HG03066 (cell line): Measurements from ENCODE around the gene NUP188.

Experiments
- ATAC-seq: cut with Tn5 transposase; IDR thresholded peaks from one replicate; pipeline ENCODE4 v1.9.1; 2021; ENCODE audit warnings: low read depth; ENCODE audit not compliant: unreplicated experiment

NUP188 gene

DNA sequence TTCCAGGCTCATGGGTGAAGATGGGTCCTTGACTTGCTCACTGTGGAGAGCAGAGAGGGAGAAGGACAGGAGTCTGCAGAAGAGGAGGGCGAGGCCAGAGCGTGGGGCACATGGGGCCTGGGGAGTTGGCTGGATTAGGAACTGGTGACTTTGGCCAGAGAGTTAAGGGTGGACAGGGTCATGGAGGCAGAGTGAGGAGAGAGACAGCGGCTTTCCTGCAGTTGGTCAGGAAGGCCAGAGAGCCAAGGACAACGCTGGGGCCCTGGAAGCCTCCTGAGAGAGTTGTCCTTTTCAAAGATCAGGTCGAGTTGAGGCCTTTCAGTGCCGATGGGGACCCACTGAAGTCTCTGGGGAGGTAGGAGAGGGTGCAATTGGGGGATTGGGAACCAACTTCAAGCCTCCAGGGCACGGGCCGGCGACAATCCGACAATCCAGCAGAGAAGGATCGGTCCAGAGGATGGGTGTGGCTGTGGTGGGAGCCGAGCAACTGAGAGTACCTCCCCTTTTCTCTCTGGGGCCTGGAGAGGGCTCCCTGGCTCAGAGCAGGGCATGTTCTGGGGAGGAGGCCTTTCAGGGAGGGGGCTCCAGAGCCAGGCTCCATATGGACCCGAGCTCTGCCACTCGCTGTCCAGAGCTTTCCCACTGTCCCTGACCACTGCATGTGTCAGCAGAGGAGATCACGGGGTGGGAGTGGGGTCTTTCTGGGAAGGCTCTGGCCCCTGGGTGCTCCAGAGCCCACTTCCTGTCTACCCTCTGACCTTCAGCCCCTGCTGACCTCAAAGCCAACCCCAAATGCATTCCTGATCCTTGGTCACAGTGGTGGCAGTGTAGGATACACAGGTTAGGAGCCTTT, 34.2 kb upstream of the NUP188 start:
- ATAC-seq: no peak

DNA sequence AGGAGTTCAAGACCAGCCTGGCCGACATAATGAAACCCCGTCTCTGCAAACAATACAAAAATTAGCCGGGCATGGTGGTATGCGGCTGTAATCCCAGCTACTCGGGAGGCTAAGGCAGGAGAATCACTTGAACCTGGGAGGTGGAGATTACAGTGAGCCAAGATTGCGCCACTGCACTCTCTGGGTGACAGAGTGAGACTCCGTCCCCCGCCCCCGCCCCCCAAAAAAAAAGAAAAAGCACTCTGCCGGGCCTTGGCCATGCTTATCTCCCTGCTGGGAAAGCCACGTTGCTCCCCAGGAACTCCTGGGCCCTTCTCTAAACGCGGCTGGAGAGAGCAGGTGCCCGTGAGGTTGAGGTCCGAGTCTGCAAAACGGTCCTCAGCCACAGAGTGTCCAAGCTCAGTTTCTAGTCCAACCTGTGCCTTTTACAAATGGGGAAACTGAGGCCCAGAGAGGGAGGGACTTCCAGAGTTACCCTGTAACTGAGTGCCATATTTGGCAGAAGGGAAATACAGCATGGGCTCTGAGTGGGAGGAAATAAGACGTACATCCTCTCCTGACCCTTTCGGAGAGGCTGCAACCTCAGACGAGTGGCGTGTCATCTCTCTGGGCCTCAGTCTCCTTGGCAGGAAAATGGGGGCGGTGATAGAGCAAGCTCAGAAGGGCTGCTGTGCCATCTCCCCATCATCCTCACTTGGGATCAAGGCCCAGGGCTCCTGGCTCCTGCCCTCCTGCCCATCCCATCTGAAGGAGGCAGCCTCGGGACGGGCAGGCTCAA, 33.3 kb upstream of the NUP188 start:
- ATAC-seq: no peak

GRCh38 chr9:128916204-128916603, 31.3 kb upstream of the NUP188 start:
- ATAC-seq: no peak

DNA sequence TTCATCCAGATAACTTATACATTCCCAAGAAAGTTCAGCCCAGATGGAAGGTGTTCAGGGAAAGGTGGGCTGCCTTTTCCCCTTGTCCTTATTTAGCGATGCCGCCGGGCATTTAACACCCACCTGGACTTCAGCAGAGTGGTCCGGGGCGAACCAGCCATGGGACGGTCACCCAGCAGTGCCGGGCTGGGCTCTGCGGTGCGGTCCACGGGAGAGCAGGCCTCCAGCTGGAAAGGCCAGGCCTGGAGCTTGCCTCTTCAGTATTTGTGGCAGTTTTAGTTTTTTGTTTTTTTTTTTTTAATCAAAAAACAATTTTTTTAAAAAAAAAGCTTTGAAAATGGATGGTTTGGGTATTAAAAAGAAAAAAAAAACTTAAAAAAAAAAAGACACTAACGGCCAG, 30.8 kb upstream of the NUP188 start:
- no peak for ATAC-seq

GRCh38 chr9:128917151-128917849, 30.2 kb upstream of the NUP188 start:
- ATAC-seq: no peak

GRCh38 chr9:128918921-128919320, 28.6 kb upstream of the NUP188 start:
- no peak for ATAC-seq

DNA sequence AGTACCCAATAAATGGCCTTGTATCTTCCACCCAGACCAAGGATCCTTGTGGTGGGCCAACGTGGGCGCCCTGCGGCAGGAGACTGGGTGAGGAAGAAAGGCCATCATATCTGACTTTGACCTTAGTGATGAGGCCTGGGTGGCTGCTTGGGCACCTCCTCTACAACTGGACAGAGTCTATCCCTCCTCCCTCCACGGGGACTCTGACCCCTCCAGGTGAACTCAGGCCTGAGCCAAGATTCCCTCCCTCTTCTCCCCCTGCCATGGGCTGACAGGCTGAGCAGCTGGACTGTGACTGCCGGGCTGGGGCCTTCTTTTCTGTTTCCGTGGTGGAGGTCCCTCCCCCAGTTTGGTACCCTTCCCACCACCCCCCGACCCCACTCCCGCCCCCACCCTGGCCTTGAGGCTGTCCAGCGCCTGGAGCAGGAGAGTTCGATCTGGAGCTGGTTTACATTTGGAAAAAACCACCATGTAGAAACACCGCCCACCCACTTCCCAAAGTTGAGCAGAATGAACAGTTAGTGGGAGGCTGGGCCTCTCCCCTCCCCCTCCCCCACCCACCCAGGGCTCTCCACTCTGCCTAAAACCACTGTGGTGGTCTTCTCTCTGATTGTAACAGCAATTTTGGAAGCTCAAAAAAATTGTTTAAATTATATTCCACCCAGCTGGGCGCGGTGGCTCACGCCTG, 28.0 kb upstream of the NUP188 start:
- no peak for ATAC-seq

GRCh38 chr9:128920381-128921058, 27.0 kb upstream of the NUP188 start, which contains the start of gene PHYHD1:
PHYHD1 (plus strand) TSS chr9:128920982; CDS start chr9:128922324, 1,342 bp downstream.
- no peak for ATAC-seq

DNA sequence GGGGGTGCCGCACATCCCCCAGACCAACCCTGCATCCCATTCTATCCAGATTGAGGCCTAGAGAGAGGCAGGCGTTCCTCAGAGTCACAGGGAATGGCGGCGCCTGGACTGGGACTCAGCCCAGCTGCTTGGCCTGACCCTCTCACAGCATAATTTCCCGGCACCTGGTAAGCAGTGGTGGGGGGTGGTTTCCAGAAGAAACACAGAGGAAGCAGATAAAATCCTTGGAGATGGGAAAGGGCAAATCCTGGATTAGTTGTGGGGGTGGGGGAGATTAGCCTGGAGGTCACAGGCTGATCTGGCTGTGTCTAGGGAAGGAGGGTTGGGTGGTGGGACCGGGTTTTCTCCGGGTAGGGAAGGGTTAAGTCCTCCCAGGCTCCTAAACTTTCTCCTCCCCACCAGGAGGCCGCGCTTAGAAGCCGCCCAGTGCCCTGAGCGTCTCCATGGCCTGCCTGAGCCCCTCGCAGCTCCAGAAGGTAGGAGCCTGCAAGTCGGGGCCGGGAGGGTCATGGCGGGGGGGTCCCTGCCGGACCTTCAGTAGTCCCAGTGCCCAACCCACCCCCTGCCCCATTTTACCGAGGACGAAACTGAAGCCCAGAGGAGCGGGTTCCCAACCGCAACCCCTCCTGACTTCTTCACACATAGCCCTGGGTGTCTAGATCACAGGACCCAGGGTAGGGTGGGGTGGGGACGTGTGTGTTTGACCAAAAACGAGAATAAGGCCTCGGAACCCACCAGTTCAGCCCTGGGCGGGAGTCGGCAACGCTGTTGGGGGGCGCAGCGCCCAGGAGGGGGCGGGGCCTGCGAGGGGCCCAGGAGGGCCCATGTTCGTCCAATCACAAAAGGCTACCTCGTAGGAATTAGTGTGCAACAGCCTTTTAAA, 25.4 kb upstream of the NUP188 start:
- no peak for ATAC-seq

GRCh38 chr9:128923493-128923883, 24.0 kb upstream of the NUP188 start:
- no peak for ATAC-seq

GRCh38 chr9:128927731-128928411, 19.6 kb upstream of the NUP188 start:
- no peak for ATAC-seq

- no peak for ATAC-seq
Observed at GRCh38 chr9:128928624-128929023, 18.9 kb upstream of the NUP188 start.

- ATAC-seq: no peak
Observed at GRCh38 chr9:128929560-128929959, 17.9 kb upstream of the NUP188 start.

DNA sequence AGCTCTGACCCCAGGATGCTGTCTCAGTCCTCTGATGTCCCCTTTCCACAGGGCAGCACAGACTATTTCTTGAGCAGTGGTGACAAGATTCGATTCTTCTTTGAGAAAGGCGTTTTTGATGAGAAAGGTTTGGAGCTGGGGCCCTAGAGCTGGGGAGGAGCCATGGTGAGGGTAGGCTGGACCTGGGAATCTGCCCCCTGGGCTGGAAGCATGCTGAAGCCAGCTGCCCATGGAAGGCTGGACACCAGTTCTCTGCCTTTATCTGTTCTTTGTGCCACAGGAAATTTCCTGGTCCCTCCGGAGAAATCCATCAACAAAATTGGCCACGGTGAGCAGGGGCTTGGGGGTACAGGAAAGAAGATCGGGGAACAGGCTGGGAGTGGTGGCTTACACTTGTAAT, 13.8 kb upstream of the NUP188 start:
- no peak for ATAC-seq

- ATAC-seq: no peak
Observed at GRCh38 chr9:128936171-128936865, 11.2 kb upstream of the NUP188 start.

- ATAC-seq: no peak
Observed at GRCh38 chr9:128937310-128938165, 10.0 kb upstream of the NUP188 start.
